G401.6 (cell line): Measurements from ENCODE around the gene CHST14.

Experiments
- FAIRE-seq: peaks from 2 replicates; lab custom pipeline; 2012; peaks lifted over from hg19 to GRCh38; lab: Jason Lieb, UNC

CHST14 gene

DNA sequence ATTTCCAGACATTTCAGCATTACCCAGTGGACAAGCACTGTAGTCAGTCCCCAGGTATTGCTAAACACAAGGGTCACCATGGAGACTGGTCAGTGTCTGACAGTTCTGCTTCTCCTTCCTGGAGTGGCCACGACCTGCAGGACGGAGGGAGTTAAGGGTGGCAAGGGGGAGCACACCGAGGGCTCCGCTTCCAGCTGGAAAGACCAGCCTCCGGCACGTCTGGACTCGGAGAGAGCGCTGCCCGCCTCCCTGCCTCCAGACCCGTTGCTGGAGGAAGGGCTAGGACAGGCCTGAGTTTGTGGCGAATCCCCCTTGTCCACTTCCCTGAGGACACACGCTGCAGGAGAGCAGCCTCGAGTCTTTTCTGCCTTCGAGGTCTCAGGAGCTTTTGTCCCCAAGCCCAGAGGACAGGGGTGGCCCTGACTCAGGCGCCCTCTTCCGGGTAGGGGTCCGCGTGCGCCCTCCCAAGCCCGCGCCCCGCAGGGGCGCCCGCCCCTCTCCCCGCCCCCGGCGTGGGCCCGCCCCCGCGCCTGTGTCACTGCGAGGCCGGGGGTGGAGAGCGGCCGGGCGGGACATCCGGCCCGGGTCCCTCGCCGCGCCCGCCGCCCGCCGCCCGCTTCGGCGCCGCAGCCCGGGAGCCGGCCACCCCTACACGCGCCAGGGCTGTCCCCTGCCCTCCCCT lies at the start of gene CHST14:
Gene CHST14 (plus strand): TSS at position 562 of the 682 bp plus-strand sequence. CDS start 230 bp downstream, outside the sequence.
- no peak for FAIRE-seq

GRCh38 chr15:40421246-40422157 lies 49.3 kb upstream of the CHST14 start:
- FAIRE-seq, result no peak

DNA sequence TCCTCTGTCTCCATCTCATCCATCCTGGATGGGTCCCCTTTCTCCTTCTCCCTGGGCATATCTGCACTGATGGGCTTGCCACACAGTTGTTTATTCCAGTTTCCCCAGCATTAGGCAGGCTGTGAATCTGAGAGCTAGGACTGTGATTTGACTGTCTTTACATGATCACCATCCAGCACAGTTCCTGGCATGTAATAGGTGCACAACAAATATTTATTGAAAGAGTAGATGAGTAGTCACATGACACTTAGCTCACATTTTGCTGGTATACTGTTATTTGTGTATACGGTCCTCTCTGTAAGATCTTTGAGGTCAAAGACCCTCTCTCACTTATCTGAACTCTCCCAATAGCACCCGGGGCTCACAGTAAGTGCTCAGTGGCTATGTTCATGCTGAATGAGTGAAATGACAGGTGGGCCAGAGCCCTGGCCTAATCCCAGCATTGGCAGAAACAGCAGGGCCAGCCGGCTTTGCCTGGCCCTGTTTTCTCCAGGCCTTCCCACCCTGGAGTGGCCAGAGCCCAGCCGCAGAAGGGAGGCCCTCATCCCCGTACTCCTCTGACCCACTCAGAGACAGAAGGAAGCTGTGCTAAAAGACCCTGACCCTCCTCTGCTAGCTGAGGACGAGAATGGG lies 46.2 kb upstream of the CHST14 start:
- no peak for FAIRE-seq

- FAIRE-seq, result no peak
These were observed 45.1 kb upstream of the CHST14 start for GRCh38 chr15:40425681-40426080.

DNA sequence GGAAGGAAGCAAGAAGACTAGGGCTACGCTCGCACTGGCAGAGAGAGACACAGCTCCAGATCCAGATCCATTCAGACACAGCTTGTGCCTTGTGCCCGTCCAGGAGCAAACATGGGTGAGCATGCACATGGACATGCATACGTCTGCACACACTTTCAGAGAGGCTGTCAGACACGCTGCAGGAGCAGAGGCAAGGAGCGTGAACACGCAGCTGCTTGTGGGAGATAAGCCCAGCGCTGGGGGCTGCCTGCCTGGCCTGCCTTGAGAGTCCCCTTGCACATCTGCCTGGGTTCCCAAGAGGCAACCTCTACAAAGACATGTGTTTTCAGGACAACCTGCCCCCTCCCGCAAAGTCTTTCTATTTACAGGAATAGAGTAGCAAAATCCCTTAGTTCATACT lies 43.6 kb upstream of the CHST14 start:
- FAIRE-seq, result no peak

- FAIRE-seq, result no peak
These were observed 42.6 kb upstream of the CHST14 start for GRCh38 chr15:40428185-40428584.

DNA sequence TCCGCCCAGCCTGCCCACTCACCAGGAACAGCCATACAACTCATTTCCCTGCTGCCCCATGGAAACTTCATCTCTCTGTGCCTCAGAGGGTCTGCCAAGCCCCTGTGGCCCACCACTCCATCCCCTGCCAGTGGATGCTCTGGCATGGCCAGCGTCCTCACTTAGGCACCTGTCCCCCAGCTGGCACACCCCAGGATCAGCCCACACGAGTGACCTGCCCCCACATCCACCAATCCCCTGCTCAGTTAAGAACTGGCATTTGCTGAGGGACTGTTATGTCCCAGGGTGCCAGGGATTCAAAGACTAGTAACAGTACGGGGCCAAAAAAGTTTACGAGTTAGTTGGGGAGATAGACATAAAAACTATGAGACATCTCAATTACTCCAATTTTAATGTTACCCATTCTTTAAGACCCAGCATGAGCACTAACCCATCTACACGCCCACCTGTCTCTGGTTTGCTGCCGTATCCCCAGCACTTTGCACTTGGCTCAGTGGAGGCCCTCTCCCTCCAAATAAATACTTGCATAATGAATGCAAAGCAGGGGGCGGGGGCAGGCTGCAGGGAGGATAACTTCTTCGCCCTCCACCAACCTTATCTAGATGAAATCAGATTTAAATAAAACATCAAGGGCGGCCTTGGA lies 41.6 kb upstream of the CHST14 start:
- no peak for FAIRE-seq

DNA sequence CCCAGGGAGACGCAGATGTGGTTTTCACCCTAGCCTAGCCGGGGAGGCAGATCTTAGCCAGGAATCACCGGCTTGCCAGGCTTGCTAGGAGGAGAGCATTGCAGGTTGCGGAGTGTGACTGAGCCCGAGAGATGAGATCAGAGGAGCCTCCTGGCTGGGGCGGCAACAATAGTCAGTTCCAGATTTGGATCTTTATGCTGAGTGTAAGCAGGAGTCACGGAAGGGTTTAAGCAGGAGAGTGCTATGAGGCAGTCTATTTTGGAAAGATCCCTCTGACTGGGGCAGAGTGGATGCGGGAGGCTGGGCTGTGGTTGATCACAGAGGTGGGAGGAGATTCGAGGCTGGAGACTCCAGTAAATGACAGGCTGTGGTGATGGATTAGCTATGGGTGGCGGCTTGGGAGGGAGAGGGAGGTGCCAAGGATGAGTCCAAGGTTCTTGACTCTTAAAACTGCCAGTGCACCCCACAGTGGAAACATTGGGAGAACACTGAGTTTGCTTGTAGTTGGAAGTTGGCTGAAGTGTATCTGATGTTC lies 40.4 kb upstream of the CHST14 start:
- peak; percentile 37 for FAIRE-seq

DNA sequence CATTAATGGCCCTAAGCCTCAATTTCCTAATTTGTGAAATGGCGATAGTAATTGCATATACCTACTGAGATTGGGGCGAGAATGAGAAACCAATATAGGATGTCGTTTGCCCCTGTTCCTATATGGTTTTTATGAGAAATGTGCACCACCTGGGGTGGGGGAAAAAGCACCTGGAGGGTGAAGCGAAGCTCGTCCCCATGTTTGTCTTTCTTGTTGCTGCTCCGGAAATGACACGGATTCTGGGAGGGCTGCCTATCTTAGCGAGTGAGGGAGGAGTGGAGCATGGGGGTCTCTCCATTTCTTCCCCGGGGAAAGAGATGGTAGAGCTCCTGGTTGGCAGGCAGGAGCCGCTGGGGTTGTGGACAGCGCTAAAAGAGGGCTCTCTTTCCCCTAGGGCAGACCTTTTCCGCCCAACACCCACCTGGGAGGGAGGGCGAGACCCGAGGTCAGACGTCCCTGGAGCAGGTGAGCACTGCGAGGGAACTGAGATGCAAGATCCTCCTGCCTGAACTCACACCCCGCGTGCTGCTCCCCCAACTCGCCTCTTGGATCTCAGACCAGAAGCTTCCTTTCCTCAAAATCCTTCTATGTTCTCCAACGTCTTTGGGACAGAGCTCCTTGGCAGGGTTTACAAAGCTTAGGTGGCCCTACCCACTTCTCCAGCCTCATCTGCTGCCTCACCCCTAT lies 35.6 kb upstream of the CHST14 start:
- FAIRE-seq, result no peak

DNA sequence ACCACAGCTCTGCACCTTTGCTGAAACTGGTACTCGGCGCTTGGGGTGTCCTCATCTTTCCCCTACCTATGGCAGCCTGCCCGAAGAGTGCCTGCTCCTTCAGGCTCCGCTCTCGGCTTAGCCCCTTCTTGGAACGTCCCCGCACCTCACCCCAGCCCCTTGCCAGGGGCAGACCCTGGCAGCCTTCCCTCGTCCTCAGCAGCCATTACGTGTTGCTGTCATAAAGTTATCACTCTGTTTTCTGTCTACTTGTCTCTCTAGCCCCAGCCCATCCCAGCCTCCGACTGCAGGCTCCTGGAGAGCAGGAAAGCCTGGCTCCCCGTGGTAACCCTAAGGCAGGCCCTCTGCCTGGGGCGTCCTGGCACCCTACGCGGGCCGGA lies 35.1 kb upstream of the CHST14 start:
- no peak for FAIRE-seq

DNA sequence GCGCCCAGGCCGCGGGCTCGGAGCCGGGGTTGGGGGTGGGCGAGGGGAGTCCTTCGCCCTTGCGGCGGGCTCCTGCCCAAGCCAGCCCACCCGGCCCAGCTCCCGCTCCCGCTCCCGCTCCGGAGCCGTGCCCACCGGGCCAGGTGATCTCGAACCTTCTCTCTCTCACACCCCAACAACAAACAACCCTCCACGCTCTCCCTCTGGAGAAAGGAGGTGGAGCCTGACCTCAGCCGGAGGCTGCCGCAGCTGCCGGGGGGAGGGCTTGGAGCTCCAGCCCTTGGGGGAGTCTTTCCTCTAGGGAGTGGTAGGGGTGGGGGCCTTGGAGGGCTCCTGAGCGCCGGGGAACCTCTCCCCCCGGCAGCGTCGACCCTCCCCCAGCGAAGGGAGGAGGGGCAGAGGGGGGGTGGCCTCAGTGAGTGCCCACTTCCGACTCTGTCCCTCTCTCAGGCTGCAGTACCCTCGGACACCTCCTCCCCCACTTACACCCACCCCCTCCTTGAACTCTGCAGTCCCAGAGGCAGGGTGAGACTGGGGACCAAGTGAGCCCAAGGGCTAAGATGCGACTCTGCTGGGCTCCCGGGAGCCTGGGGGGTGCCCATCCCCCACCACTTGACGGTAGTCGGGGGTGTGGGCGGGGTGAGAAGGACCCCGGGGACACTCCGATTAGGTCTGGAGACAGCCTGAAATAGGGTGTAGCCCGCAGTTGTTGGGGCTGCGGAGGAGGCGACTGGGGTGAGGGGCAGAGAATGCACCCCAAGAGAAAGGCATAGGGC lies 34.5 kb upstream of the CHST14 start:
- no peak for FAIRE-seq

DNA sequence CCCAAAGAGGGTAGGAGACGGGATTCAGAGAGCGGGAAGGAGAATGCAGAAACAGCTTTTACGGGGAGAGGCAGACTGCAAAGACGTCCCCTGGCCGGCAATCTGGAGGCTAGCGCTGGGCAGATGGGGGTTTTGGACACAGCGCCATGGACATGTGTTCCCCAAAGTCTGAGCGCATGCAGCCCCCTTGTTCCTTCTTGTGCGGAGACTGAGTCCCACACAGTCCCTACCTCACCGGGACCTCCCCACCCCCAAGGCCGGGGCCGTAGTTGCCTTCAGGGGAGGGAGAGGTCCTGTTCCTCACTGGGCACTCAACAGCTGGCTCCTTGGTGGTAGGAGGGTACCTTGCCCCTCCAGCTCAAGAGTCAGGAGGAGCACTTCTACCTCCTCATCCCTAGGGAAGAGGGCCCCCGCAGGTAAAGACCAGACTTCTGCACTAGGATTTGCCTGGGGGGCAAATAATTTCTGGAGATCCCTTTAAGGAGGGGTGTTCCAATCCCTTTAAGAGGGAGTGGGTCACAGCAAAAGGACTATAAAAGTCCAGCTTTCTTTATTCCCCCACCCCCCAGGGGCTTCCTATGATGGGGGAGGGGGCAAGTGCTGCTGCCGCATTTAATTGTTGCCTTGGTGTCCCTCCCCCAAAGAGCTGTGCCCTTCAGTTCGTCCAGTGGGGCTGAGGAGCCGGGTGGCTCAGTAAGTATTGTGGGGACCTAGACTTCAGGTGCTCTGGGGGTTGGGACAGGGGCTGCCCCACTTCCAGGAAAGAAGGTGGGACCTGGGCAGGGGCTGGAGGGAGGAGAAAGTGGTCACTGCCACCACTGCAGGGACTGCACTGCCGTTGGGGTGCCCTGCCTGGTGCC lies 33.7 kb upstream of the CHST14 start:
- FAIRE-seq, result peak; percentile 80

GRCh38 chr15:40437752-40438687 lies 32.8 kb upstream of the CHST14 start:
- no peak for FAIRE-seq

DNA sequence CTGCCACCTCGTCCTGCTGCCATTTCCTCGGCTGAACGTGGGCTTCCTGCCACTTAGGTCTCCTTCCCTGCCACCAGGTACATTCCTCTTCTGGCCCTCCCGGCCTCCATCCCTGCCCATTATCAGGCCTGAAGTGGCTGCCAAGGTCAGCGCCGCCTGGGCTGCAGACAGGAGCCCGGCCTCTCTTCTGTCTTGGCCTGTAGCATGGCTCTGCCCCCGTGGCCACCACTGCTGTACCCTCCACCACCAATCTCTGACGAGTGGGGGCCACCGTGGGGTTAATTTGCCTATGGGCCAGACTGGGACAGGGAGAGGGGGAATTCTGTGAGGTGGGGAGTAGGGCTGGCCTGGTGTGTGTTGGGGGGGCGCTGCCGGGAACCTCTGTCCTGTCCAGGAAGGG lies 32.1 kb upstream of the CHST14 start:
- no peak for FAIRE-seq

DNA sequence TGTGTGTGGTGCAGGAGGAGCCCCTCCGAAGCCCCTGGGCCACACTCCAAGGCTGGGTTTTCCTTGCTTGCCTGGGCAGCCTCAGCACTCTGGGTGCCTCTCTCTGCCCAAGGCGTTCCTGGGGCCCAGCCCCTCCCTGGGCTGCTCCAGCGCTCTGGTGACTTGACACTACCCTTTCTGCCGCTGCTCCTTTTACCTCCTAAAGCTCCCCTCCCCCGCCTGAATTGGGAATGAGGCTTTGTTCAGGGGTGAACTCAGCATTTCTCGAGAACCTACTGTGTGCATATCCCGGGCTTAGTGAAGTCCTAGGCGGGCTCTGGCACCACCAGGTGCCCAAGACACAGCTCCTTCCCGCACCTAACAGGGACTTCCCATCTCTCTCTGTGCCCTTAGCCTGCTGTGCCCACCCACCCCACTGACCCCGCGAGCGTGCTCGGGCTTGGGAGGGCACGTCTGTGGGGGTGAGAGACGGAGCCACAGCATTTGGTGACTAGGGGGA lies 31.3 kb upstream of the CHST14 start:
- peak; percentile 65 for FAIRE-seq

GRCh38 chr15:40439960-40440742 lies 30.6 kb upstream of the CHST14 start:
- FAIRE-seq, result no peak

- FAIRE-seq, result peak; percentile 92
These were observed 29.8 kb upstream of the CHST14 start, which contains the start of gene BAHD1 for GRCh38 chr15:40440743-40441564. Gene BAHD1 (plus strand): TSS chr15:40440953. CDS start chr15:40458465, 17,512 bp downstream.
